HEK293T (cell line): Measurements from ENCODE around the gene CTBP1.

Experiments used
- CTCF ChIA-PET: fragments of 350-600 bp; formaldehyde crosslinking; extraction: SDS; loops from one replicate; lab custom pipeline; 2021; ENCODE audit warnings: antibody characterized with exemption, inconsistent platforms; lab: Yijun Ruan, JAX
- POLR2A ChIA-PET: fragments of 350-600 bp; formaldehyde crosslinking; extraction: SDS; loops from one replicate; lab custom pipeline; 2020; ENCODE audit warnings: antibody characterized with exemption, inconsistent platforms; lab: Yijun Ruan, JAX
- DNase-seq: peaks from one replicate; pipeline ENCODE4 v3.0.0; 2012; ENCODE audit warnings: mixed read lengths; ENCODE audit errors: extremely low spot score
- ARNT ChIP-seq: fragments of 450-650 bp; IDR thresholded peaks from 2 replicates; pipeline ENCODE4 v1.6.1; 2017; ENCODE audit warnings: mild to moderate bottlenecking
- BHLHE40 ChIP-seq: fragments of 450-650 bp; IDR thresholded peaks from 2 replicates; pipeline ENCODE4 v1.6.1; 2016; ENCODE audit warnings: mild to moderate bottlenecking, moderate library complexity, borderline replicate concordance
- CTBP1 ChIP-seq: fragments of 450-650 bp; IDR thresholded peaks from 2 replicates; pipeline ENCODE4 v1.6.1; 2016; ENCODE audit warnings: borderline replicate concordance
- ELF4 ChIP-seq: fragments of 450-650 bp; IDR thresholded peaks from 2 replicates; pipeline ENCODE4 v1.6.1; 2017; ENCODE audit warnings: antibody characterized with exemption
- FOXA1 ChIP-seq: fragments of 450-650 bp; IDR thresholded peaks from 2 replicates; pipeline ENCODE4 v1.6.1; 2016; ENCODE audit warnings: mild to moderate bottlenecking
- FOXK2 ChIP-seq: fragments of 450-650 bp; IDR thresholded peaks from 2 replicates; pipeline ENCODE4 v1.6.1; 2016; ENCODE audit warnings: mild to moderate bottlenecking
- FOXM1 ChIP-seq: fragments of 450-650 bp; IDR thresholded peaks from 2 replicates; pipeline ENCODE4 v1.6.1; 2017; ENCODE audit warnings: mild to moderate bottlenecking, borderline replicate concordance
- HDGF ChIP-seq: fragments of 450-650 bp; IDR thresholded peaks from 2 replicates; pipeline ENCODE4 v1.6.1; 2017; ENCODE audit warnings: antibody characterized with exemption, borderline replicate concordance
- L3MBTL2 ChIP-seq: fragments of 450-650 bp; conservative IDR thresholded peaks from 2 replicates; pipeline ENCODE4 v1.6.1; 2016; ENCODE audit warnings: mild to moderate bottlenecking
- LEF1 ChIP-seq: fragments of 450-650 bp; IDR thresholded peaks from 2 replicates; pipeline ENCODE4 v1.6.1; 2017; ENCODE audit warnings: mild to moderate bottlenecking, borderline replicate concordance
- NFRKB ChIP-seq: fragments of 450-650 bp; IDR thresholded peaks from 2 replicates; pipeline ENCODE4 v1.6.1; 2016; ENCODE audit warnings: mild to moderate bottlenecking, moderate library complexity
- PKNOX1 ChIP-seq: fragments of 450-650 bp; IDR thresholded peaks from 2 replicates; pipeline ENCODE4 v1.6.1; 2016
- SP1 ChIP-seq: fragments of 450-650 bp; IDR thresholded peaks from 2 replicates; pipeline ENCODE4 v1.6.1; 2017
- SUZ12 ChIP-seq: fragments of 450-650 bp; IDR thresholded peaks from 2 replicates; pipeline ENCODE4 v1.6.1; 2016; ENCODE audit warnings: mild to moderate bottlenecking
- TARDBP ChIP-seq: fragments of 450-650 bp; IDR thresholded peaks from 2 replicates; pipeline ENCODE4 v1.6.1; 2016
- ZNF384 ChIP-seq: fragments of 450-650 bp; IDR thresholded peaks from 2 replicates; pipeline ENCODE4 v1.6.1; 2016

The CTBP1 gene

GRCh38 chr4:1210241-1210841, 38.6 kb downstream of the CTBP1 start:
- TF ChIP-seq NFRKB (no peak), SUZ12 (no peak), PKNOX1 (no peak), CTBP1 (no peak), FOXM1 (no peak), FOXA1 (no peak), ARNT (no peak), LEF1 (no peak), ELF4 (no peak), BHLHE40 (no peak), ZNF384 (no peak), HDGF (no peak), FOXK2 (no peak), SP1 (no peak), TARDBP (no peak), L3MBTL2 (no peak)
- ChIA-PET CTCF (no interaction called here), POLR2A (no interaction called here)
- DNase-seq = no peak

GRCh38 chr4:1209821-1210220, 39.1 kb downstream of the CTBP1 start:
- CTCF ChIA-PET = no interaction called here
- TF ChIP-seq FOXA1 (no peak), HDGF (no peak), FOXK2 (no peak), ELF4 (no peak), ZNF384 (no peak), SP1 (no peak), ARNT (no peak), CTBP1 (no peak), SUZ12 (no peak), L3MBTL2 (no peak), LEF1 (no peak), PKNOX1 (no peak), TARDBP (no peak)
- DNase-seq = no peak
- POLR2A ChIA-PET = no interaction called here

- ChIA-PET POLR2A (no interaction called here), CTCF (no interaction called here)
- no peak for DNase-seq
- TF ChIP-seq CTBP1 (no peak), BHLHE40 (no peak), FOXA1 (no peak), ZNF384 (no peak), FOXK2 (no peak), NFRKB (no peak), TARDBP (no peak), HDGF (no peak)
Observed at GRCh38 chr4:1208970-1209704, 39.8 kb downstream of the CTBP1 start.

GRCh38 chr4:1208266-1208961, 40.5 kb downstream of the CTBP1 start:
- TF ChIP-seq LEF1 = no peak
- TF ChIP-seq SP1 = no peak
- no peak for TF ChIP-seq ARNT
- no peak for TF ChIP-seq ELF4
- TF ChIP-seq FOXM1 = no peak
- TF ChIP-seq FOXK2 = no peak
- no peak for TF ChIP-seq L3MBTL2
- TF ChIP-seq NFRKB = no peak
- no peak for TF ChIP-seq CTBP1
- no peak for TF ChIP-seq ZNF384
- no peak for TF ChIP-seq HDGF
- no peak for TF ChIP-seq TARDBP
- no peak for TF ChIP-seq BHLHE40
- TF ChIP-seq FOXA1 = no peak
- TF ChIP-seq SUZ12 = no peak
- no peak for TF ChIP-seq PKNOX1
- DNase-seq = no peak
- POLR2A ChIA-PET = no interaction called here
- CTCF ChIA-PET = no interaction called here

GRCh38 chr4:1207603-1208265, 41.2 kb downstream of the CTBP1 start:
- POLR2A ChIA-PET = no interaction called here
- no peak for DNase-seq
- TF ChIP-seq ZNF384 (no peak), NFRKB (no peak), CTBP1 (no peak), L3MBTL2 (no peak), SP1 (no peak), FOXA1 (no peak), FOXK2 (no peak), ARNT (no peak), BHLHE40 (no peak), FOXM1 (no peak), PKNOX1 (no peak), LEF1 (no peak), ELF4 (no peak)
- CTCF ChIA-PET = no interaction called here
